ENCODE data around the gene VCL.

Gene VCL

DNA sequence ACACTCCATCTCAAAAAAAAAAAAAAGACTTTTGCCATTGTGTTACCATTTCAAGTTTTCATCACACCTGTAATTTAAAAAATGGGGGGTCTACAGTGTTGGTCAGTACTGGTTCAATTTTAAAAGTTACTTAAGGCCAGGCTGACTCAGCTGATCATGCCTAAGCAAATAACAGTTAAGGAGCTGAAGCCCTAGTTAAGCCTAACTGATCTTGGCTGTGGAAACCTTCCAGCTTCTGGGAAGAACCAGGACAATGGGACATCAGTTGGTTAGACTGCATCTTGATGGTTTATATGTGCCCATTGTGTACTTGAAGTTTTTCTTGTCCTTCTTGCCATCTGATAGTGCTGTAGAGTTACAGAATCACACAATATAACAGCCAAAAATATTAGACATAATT is 26.7 kb downstream of the VCL start:
- DNase-seq (ENCODE audit: low read depth in 1 of 2, low spot score in 1 of 2), result no peak
- Histone ChIP-seq H3K4me3 (replicated peaks; ENCODE audit: insufficient read depth, low read length) (no peak overlapping the region), H3K27ac (replicated peaks) (no peak overlapping the region), H3K27me3 (ENCODE audit: insufficient read depth, poor library complexity, severe bottlenecking) (no peaks in the 10 kb centered on the region)
- no peak for TF ChIP-seq POLR2AphosphoS5 (IDR thresholded peaks at IDR 0.05; ENCODE audit: low read depth)
- TF ChIP-seq, protein P1, sequence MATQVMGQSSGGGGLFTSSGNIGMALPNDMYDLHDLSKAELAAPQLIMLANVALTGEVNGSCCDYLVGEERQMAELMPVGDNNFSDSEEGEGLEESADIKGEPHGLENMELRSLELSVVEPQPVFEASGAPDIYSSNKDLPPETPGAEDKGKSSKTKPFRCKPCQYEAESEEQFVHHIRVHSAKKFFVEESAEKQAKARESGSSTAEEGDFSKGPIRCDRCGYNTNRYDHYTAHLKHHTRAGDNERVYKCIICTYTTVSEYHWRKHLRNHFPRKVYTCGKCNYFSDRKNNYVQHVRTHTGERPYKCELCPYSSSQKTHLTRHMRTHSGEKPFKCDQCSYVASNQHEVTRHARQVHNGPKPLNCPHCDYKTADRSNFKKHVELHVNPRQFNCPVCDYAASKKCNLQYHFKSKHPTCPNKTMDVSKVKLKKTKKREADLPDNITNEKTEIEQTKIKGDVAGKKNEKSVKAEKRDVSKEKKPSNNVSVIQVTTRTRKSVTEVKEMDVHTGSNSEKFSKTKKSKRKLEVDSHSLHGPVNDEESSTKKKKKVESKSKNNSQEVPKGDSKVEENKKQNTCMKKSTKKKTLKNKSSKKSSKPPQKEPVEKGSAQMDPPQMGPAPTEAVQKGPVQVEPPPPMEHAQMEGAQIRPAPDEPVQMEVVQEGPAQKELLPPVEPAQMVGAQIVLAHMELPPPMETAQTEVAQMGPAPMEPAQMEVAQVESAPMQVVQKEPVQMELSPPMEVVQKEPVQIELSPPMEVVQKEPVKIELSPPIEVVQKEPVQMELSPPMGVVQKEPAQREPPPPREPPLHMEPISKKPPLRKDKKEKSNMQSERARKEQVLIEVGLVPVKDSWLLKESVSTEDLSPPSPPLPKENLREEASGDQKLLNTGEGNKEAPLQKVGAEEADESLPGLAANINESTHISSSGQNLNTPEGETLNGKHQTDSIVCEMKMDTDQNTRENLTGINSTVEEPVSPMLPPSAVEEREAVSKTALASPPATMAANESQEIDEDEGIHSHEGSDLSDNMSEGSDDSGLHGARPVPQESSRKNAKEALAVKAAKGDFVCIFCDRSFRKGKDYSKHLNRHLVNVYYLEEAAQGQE (IDR thresholded peaks at IDR 0.05; ENCODE audit: insufficient replicate concordance, low read depth), result no peak
- TF ChIP-seq, protein P2, sequence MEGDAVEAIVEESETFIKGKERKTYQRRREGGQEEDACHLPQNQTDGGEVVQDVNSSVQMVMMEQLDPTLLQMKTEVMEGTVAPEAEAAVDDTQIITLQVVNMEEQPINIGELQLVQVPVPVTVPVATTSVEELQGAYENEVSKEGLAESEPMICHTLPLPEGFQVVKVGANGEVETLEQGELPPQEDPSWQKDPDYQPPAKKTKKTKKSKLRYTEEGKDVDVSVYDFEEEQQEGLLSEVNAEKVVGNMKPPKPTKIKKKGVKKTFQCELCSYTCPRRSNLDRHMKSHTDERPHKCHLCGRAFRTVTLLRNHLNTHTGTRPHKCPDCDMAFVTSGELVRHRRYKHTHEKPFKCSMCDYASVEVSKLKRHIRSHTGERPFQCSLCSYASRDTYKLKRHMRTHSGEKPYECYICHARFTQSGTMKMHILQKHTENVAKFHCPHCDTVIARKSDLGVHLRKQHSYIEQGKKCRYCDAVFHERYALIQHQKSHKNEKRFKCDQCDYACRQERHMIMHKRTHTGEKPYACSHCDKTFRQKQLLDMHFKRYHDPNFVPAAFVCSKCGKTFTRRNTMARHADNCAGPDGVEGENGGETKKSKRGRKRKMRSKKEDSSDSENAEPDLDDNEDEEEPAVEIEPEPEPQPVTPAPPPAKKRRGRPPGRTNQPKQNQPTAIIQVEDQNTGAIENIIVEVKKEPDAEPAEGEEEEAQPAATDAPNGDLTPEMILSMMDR (IDR thresholded peaks at IDR 0.05; ENCODE audit: insufficient read depth, low read length), result no peak
- TF ChIP-seq SPI1 (IDR thresholded peaks at IDR 0.05; ENCODE audit: borderline replicate concordance, low read depth), result no peak
- TF ChIP-seq GABPA (IDR thresholded peaks at IDR 0.05; ENCODE audit: low read depth), result no peak

DNA sequence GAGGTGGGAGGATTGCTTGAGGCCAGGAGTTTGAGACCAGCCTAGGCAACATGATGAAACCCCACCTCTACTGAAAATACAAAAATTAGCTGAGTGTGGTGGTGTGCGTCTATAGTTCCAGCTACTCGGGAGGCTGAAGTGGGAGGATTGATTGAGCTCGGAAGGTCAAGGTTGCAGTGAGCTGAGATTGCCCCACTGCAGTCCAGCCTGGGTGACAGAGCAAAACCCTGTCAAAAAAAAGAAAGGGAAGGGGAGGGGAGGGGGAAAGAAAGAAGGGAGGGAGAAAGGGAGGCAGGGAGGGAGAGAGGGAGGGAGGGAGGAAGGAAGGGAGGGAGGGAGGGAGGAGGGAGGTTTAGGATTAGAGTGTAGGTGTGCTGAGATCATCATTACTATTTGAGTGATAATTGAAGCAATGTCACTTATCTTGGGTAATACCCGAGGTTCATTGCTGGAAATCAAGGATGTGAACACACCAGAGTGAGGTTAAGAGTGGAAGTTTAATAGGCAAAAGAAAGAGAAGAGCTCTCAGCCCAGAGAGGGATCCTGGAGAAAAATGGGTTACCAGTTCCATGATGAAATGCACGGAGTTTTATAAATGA is 27.6 kb downstream of the VCL start:
- TF ChIP-seq, protein P2 (IDR thresholded peaks at IDR 0.05; ENCODE audit: insufficient read depth, low read length), result no peak
- TF ChIP-seq, protein P1 (IDR thresholded peaks at IDR 0.05; ENCODE audit: insufficient replicate concordance, low read depth), result no peak
- TF ChIP-seq GABPA (IDR thresholded peaks at IDR 0.05; ENCODE audit: low read depth) (no peak), SPI1 (IDR thresholded peaks at IDR 0.05; ENCODE audit: borderline replicate concordance, low read depth) (no peak), POLR2AphosphoS5 (IDR thresholded peaks at IDR 0.05; ENCODE audit: low read depth) (no peak)
- DNase-seq (ENCODE audit: low read depth in 1 of 2, low spot score in 1 of 2), result no peak
- H3K27me3 ChIP-seq (ENCODE audit: insufficient read depth, poor library complexity, severe bottlenecking), result no peaks in the 10 kb centered on the region
- no peak overlapping the region for H3K27ac ChIP-seq (replicated peaks)
- H3K4me3 ChIP-seq (replicated peaks; ENCODE audit: insufficient read depth, low read length), result no peak overlapping the region

DNA sequence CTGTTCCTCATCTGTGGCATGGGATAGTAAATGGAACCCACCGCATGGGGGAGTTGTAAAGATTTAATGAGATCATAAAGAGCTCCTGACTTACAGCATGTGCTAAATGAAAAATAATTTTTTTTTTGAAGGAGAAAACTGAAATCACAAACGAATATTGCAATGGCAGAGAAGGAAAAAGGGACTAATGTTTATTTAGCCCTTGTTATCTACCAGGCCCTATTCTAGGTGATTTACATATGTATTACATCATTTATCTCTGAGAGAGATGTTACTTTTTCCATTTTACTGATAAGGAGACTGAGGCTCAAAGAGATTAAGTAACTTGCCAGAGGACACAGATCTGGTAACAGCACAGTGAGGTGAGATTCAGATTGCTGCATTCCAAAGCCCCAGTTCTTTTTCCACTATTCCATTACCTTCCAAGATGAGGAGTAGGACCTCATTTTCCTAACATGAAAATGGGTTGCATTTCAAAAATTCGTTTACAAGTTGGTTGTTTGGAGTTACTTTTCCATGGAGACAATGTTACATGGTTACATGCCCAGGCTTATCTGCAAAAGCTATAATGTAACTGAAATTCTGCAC is 28.6 kb downstream of the VCL start:
- Histone ChIP-seq H3K4me3 (replicated peaks; ENCODE audit: insufficient read depth, low read length) (no peak overlapping the region), H3K27ac (replicated peaks) (no peak overlapping the region), H3K27me3 (ENCODE audit: insufficient read depth, poor library complexity, severe bottlenecking) (no peaks in the 10 kb centered on the region)
- no peak for DNase-seq (ENCODE audit: low read depth in 1 of 2, low spot score in 1 of 2)
- TF ChIP-seq SPI1 (IDR thresholded peaks at IDR 0.05; ENCODE audit: borderline replicate concordance, low read depth) (no peak), POLR2AphosphoS5 (IDR thresholded peaks at IDR 0.05; ENCODE audit: low read depth) (no peak), GABPA (IDR thresholded peaks at IDR 0.05; ENCODE audit: low read depth) (no peak)
- TF ChIP-seq, protein P1 (IDR thresholded peaks at IDR 0.05; ENCODE audit: insufficient replicate concordance, low read depth), result no peak
- TF ChIP-seq, protein P2 (IDR thresholded peaks at IDR 0.05; ENCODE audit: insufficient read depth, low read length), result no peak

Data from HL-60 (cell line).